ENCODE results near the gene RFC4. TPM values are rescaled to one million over a fixed set of nuclear protein-coding genes. Genes with fewer than 3 reads are reported as not detected.
"Not testable (repeated sequence)": the region's sequence is repeated elsewhere in the genome, so short reads cannot be mapped to it uniquely, and the experiment has no call there.

The RFC4 gene, protein sequence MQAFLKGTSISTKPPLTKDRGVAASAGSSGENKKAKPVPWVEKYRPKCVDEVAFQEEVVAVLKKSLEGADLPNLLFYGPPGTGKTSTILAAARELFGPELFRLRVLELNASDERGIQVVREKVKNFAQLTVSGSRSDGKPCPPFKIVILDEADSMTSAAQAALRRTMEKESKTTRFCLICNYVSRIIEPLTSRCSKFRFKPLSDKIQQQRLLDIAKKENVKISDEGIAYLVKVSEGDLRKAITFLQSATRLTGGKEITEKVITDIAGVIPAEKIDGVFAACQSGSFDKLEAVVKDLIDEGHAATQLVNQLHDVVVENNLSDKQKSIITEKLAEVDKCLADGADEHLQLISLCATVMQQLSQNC
- total RNA-seq (2014; rRNA removed; shearing (Covaris generic)), result 84.7 and 95.1 TPM in 2 replicates
- polyA plus RNA-seq (2015; cell fraction: cytosol; rRNA removed), result 70.1 and 73.3 TPM in 2 replicates
- polyA plus RNA-seq (2015; cell fraction: nucleus; rRNA removed), result 113 and 122 TPM in 2 replicates

DNA sequence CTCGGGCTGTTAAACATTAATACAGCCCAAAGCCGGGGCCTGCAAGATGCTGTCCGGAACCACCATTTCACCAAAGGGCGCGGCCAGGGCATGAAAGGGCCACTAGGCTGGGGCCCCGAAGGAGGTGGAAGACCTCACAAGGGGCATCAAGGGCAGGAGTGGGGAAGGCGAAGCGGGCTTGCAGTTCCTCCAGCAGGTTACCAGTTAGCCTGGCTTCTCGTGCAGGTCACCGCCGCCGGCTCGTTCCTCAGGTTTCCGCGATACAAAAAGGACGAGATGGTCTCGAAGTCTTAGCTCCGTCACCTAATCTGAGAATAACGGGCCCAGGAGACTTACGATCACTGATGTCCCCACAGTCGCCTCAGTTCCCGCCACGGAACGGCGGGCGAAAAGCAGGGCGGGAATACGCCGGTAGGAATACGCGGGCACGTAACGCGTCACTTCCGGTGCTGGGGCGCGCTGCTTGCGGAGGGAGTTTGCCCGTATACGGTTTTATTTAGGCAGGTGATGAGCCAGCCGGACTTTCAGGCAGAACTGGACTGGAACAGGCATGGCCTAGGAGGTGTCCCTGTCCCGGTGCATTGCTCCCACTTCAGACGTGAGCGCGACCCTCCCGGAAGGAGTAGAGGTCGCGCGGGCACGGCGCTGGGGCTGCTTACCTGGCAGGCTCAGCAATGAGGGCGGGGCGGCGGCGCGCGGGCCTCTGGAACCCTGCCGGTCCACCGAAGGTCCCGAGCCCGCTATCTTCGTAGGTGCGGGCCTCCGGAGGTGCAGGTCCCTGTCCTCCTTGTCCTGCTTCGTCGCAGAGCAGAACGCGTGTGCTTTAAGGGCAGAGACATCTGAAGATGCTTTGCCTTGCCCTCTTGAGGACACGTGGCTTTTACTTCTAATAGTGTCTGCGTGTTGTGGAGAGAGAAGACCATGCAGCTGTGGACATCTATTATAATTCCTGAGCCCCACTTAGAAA lies at the start of gene RFC4:
TSS of gene RFC4 (minus strand) at position 394 of the 967 bp plus-strand sequence. CDS start 1,769 bp downstream, outside the sequence.
- peak; percentile 83 for DNase-seq (ENCODE audit: low read depth)

DNA sequence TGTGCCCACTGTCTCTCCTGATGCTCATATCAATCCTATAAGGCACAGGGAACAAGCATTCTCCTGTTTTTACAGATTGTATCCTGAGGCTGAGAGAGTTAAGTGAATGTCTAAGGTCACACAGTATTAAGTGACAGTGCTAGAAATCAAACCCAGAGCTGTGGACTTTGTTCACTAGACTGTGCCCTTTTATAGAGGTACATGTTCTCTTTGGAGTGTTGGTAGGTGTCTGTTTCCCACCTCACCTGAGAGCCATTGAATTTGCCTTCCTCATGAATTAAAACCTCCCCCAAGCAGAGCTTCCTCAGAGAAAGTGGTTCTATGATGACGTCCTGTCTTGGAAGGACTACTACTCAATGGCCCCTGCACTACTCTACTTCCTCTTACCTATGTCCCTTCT lies 48.7 kb upstream of the RFC4 start:
- DNase-seq (ENCODE audit: low read depth), result no peak

DNA sequence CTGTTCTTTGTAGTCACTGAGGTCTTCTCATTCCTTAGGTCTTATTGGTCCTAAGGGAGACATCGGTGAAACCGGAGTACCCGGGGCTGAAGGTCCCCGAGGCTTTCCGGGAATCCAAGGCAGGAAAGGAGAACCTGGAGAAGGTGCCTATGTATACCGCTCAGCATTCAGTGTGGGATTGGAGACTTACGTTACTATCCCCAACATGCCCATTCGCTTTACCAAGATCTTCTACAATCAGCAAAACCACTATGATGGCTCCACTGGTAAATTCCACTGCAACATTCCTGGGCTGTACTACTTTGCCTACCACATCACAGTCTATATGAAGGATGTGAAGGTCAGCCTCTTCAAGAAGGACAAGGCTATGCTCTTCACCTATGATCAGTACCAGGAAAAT lies 47.9 kb upstream of the RFC4 start:
- no peak for DNase-seq (ENCODE audit: low read depth)

DNA sequence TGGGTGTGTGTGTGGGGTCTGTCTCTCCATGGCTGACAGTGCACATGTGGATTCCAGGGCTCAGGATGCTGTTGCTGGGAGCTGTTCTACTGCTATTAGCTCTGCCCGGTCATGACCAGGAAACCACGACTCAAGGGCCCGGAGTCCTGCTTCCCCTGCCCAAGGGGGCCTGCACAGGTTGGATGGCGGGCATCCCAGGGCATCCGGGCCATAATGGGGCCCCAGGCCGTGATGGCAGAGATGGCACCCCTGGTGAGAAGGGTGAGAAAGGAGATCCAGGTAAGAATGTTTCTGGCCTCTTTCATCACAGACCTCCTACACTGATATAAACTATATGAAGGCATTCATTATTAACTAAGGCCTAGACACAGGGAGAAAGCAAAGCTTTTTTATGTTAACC lies 46.7 kb upstream of the RFC4 start:
- DNase-seq (ENCODE audit: low read depth), result no peak

DNA sequence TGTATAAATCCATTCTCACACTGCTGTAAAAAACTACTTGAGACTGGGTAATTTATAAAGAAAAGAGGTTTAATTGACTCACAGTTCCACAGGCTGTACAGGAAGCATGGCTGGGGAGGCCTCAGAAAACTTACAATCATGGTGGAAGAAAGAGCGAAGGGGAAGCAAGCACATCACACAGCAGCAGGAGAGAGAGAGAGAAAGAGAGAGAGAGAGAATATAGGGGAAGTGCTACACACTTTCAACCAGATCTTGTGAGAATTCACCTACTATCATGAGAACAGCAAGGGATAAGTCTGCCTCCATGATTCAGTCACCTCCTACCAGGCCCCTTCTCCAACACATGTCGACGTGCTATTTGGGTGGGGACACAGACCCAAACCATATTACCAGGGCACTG lies 45.6 kb upstream of the RFC4 start:
- not testable (repeated sequence) for DNase-seq (ENCODE audit: low read depth)

DNA sequence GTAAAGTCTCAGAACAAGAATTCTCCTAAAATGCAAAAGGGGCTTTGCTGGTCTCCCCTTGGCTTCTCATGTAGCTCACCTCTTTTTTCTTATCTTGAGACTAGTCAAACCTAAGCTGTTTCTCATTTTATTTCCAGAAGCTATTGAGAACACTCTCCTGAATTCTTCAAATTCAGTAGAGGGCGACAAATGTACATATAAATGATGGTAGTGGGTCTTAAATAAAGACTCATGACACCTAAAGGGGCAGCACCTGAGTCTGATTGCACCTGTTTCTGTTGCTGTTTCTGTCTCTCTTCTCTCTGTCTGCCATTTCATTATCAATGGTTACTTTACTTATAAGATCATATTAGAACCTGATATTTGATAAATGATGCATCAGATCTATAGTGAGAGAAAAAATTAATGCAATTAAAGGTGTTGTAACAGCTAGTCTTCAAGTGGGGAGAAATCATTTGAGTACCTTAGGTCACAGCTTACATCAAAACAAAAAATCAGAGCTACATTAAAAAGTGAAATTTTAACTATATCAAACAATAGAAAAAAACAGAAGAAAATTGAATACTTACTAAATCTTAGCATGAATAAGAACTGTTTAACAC lies 43.2 kb upstream of the RFC4 start:
- peak; percentile 74 for DNase-seq (ENCODE audit: low read depth)

DNA sequence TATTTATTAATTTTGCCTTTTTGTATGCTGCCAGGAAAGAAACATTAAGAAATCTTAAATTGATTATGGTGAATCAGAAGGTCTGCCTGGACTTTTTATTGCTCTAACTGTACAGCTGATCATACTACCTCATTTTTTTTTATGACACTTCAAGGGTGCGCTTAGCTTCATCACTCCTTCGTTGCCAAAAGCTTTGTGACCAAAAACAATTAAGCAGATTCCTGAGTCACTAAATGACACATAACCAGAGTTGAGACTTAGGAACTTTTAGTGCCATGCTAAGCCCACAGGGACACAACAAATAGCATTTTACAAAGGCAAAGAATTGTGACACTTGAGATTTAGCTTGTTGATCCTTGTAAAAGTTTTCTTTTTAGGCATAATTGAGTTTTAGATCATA lies 41.2 kb upstream of the RFC4 start:
- no peak for DNase-seq (ENCODE audit: low read depth)

DNA sequence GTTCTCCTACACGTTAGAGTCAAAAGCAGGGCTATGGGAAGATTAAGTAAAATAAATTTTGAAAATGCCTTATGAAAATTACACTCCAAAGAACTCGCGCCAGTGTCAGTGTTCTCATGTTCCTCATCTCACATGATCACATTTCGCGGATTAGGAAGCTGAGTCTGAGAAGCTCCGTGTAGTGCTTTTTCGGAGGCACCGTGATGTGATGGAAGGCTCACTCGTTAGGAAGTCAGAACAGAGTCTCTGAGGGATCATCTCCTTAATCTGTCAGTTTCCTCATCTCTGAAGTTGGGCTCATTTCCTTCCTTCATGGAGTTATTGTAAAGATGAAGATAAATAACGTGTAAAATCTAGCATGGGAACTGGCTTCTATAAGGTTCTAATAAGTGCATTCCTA lies 39.5 kb upstream of the RFC4 start:
- no peak for DNase-seq (ENCODE audit: low read depth)

DNA sequence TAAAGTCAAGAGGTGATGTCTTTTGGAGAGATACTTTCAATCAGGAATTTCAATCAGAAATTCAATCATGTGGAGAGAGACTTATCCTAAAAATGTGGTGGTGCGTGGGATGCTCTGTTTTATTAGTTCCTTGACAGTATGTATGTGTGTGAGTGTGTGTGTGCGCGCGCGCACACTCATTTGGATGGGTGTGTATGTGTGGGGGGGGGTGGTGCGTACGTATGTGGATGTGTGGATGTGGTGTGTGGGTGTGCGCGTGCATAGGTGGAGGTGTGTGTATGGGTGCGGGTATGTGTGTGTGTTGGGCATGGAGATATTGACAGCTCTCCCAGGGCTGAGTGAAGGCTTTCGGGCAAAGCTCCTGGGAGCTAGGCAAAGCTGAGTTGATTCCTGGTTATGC lies 38.6 kb upstream of the RFC4 start:
- DNase-seq (ENCODE audit: low read depth), result no peak

DNA sequence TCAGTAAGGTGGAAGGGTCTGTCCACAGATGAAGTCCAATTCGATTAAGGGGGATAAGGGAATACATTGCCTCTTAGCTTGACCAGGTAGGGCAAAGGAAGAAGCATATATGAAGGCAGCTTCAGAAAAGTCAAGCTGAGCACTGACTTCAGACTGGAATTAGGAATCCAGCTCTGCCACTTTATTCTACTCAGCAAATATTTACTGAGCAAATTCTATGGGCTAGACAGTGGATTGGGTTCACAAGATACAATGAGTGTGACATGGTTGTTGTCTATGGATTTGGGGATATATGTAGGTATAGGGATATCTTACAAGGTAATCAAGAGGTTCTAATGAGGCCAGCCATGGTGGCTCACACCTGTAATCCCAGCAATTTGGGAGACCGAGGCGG lies 36.8 kb upstream of the RFC4 start:
- no peak for DNase-seq (ENCODE audit: low read depth)

DNA sequence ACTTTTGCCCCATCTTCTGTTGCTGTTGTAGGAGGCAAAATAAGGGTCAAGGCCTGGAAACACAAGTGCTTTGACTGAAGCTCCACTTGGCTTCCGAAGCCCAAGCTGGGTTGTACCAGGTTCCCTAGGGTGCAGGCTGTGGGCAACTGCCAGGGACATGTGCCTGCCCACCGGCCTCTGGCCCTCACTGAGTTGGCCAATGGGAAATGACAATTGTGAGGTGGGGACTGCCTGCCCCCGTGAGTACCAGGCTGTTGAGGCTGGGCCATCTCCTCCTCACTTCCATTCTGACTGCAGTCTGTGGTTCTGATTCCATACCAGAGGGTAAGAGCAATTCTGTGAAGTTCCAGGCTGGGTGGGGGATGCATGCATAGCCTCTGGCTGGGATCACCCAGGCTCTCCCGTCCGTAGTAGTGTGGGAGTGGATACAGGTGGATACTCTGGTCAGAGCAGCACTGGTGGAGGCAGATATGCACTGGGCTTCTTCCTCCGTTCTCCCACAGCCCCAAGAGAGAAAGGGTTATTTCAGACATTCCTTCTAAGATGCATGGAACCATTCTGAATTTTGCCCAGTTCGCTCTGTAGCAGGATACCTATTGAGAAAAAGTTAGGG lies 36.2 kb upstream of the RFC4 start, which contains the start of gene ADIPOQ:
TSS of gene ADIPOQ (plus strand) at position 285 of the 613 bp plus-strand sequence. CDS start 10,349 bp downstream, outside the sequence.
- DNase-seq (ENCODE audit: low read depth), result no peak

DNA sequence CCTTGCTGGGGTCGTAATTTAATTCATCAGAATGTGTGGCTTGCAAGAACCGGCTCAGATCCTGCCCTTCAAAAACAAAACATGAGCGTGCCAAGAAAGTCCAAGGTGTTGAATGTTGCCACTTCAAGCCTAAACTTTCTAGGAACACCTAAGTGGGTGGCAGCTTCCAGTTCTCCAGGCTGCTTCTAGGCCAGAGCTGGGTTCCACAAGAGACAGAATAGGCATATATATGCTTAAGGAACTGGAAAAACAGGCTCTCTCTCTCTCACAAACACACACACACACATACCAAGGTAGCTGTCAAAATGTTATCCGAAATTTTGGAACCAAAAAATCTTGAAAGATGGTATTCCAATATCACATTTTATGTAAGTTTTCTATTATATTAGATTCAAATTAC lies 35.3 kb upstream of the RFC4 start:
- no peak for DNase-seq (ENCODE audit: low read depth)

DNA sequence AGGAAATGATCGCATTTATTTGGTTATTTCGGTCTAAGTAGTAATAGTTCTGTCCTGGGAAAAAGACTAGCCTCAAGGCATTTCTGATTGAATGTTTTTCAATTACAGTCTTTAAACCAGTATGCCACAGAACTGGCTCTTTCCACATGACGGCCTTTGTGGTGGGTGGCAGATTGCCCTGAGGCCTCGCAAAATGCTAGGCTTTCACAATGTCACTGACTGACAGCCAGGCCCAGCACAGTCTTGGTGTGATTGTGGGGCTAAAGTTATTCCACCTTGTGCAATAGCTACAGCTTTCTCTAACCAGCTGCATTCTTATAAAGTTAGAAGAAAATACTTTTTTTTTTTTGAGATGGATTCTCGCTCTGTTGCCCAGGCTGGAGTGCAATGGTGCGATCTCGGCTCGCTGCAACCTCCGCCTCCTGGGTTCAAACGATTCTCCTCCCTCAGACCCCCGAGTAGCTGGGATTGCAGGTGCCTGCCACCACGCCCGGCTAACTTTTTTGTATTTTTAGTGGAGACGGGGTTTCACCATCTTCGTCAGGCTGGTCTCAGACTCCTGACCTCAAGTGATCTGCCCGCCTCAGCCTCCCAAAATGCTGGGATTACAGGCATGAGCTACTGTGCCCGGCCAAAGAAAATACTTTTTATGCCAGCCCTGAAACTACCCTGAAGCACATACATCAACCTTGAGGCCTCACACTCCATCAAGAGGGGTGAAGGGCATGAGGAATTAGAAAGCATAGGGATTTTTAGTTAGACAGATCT lies 33.8 kb upstream of the RFC4 start:
- DNase-seq (ENCODE audit: low read depth), result no peak

DNA sequence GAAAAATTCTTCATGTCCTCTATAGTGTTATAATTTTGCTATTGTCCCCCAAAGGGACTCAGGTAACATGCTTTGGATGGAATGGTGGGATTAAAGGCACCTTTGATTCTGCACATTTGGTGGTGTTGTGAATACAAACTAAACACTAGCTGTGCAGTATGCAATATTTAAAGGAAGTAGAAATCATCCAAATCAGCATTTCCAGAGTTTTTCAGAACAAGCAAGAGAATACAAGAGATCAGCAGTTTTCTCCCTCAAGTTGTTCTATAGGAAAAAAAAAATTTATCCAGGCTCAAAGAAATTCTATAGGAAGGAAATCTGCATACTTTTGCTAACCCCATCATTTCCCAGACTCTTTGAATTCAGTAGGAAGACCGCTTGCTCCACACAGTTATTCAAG lies 26.0 kb upstream of the RFC4 start:
- DNase-seq (ENCODE audit: low read depth), result no peak

DNA sequence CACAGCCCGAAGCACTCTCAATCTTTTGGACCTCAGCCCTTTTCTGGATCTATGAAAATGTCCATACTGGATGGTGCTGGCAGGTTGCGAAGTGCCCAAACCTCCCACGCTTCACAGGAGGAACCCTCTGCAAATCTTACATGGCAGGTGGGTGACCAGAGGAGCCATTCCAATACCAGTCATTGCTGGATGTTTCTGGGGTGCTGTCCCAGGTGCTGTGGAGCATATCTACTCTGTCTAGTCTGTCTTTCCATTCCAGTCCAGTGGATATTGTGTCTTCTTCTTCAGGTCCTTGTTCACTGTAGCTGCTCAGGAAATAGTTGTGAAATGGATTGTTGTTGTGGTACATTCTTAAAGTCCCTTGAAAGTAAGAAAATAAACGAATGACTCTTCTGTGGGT lies 25.5 kb upstream of the RFC4 start:
- DNase-seq (ENCODE audit: low read depth), result no peak

DNA sequence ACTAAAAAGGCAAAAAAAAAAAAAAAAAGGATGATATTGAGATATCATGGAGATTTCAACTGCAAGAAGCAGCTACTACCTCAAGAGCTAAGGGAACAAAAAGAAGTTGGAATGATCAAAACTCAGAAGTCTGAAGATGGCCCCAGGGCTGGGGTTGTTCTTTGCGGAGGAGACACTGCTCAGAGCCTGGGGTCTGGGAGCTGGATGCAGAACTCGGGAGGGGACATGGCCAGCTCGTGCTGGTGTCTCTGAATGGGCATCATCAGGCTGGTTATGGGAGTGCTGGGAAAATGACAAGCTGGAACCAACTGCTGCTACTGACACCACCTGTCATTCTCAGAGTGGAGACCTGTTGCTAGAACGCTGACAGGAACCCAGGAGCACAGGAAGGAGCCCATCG lies 22.1 kb upstream of the RFC4 start:
- DNase-seq (ENCODE audit: low read depth), result no peak

DNA sequence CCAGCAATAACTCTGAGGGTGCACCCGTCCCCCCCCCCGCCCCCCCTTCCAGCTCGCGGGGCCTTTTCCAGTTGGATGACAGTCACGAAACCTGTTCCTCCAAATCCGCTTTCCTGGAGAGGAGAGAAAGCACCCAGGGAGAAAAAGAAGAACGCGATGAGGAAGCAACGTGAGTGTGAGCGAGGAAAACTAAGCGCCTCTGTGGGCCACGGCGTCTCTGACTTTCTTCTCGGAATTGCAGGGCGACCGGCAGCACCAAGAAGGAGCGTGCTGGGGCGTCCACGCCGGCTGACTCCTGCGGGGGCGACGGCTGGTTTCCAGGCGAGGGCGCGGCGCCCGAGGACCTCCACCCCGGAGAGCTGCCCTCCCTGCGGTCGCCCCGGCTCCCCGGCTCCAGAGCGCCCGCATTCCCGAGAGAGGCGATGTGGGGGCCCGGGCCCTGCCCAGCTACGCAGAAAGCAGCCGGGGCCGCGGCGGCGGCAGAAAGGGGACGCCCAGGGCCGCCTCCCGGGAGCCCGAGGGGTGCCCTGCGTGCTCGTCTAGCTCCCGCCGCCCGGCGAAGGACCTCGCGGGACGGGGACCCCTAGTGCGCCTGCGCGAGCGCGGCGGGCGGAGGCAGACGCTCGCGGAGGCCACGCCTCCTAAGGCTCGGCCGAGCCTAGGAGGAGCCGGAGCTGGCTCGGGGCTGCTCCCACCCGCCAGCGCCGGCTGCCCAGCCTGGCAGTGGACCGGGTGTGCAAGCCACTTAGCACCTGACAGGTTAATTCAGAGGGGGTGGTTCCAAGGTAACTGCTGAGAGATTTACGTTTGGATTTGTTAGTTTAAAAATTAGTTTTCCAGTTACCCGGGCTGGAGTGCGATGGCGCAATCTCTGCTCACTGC lies 20.9 kb upstream of the RFC4 start:
- peak; percentile 85 for DNase-seq (ENCODE audit: low read depth)

DNA sequence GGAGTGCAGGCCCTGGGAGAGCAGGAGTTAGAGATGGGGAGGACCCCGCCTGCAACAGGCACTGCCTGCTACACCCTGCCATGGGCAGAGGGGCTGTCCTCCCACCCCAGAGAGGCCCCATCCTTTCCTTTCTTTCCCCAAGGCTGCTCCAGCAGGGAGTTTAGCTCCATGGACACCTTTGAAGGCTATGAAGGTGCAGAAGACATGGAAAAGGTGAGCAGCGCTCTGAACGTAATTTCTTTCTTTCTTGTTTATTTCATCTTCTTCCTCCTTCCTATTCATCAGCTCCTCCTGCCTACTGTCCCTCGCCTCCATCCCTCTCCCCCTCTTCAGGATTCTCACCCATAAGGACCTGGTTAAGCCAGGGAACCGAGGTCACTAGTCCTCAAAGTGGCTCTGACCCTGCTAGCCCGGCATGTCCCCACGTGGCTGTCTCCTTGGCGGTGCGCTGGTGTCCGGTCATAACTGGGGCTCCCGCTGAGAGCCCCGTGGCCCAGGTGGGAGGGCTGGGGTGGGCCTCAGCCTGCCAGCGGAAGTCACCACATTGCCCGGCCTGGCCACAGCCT lies 20.2 kb upstream of the RFC4 start:
- DNase-seq (ENCODE audit: low read depth), result peak; percentile 20

DNA sequence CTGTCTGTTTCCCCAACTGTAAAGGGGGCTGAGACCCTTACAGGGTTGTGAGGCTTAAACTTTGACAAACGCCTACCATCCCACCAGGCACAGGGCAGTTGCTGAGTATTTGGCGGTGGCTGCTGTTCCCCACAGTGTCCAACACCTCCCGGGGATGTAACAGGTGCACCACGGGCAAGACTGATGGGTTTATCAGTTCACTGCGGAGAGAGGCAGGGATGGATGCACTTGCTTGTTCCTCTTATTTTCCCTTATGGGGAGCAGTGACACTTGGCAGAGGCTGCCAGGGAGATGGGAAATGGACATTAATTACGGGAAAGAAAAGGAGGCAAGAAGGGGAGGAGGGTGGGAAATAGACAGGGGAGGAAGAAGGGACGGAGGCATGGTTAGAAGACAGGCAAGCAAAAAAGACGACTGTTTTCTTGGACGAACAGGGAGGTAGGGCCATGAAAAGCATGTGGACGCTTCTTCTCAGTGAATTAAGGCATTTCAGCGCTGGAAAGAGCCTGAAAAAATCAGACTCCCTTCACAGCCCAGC lies 19.7 kb upstream of the RFC4 start:
- no peak for DNase-seq (ENCODE audit: low read depth)

Measured in HT1080 (cell line).